Parathyroid adenoma (tissue), 2 donors: ENCODE data around the gene SLC9A9.

Experiments
- H2AFZ ChIP-seq: fragments of 300-600 bp; sonication (generic); one replicate; pipeline ENCODE4 v1.7.0; 2017; ENCODE audit warnings: antibody characterized with exemption, mild to moderate bottlenecking
- H3K27ac ChIP-seq: fragments of 300-600 bp; sonication (generic); one replicate; pipeline ENCODE4 v1.7.0; 2017
- H3K27me3 ChIP-seq: fragments of 300-600 bp; sonication (generic); one replicate; pipeline ENCODE4 v1.7.0; 2017; ENCODE audit warnings: low read length; ENCODE audit not compliant: control insufficient read depth, insufficient read depth
- H3K36me3 ChIP-seq: fragments of 300-600 bp; sonication (generic); one replicate; pipeline ENCODE4 v1.7.0; 2017; ENCODE audit warnings: low read length; ENCODE audit not compliant: control insufficient read depth, insufficient read depth
- H3K4me1 ChIP-seq: fragments of 300-600 bp; sonication (generic); one replicate; pipeline ENCODE4 v1.7.0; 2017; ENCODE audit warnings: control low read depth
- H3K4me2 ChIP-seq: fragments of 300-600 bp; sonication (generic); one replicate; pipeline ENCODE4 v1.7.0; 2017; ENCODE audit warnings: low read length
- H3K4me3 ChIP-seq: fragments of 300-600 bp; sonication (generic); one replicate; pipeline ENCODE4 v1.7.0; 2017; ENCODE audit warnings: low read depth, low read length
- H3K79me2 ChIP-seq: fragments of 300-600 bp; sonication (generic); one replicate; pipeline ENCODE4 v1.7.0; 2017; ENCODE audit warnings: control low read depth
- H3K9ac ChIP-seq: fragments of 300-600 bp; sonication (generic); one replicate; pipeline ENCODE4 v1.7.0; 2017; ENCODE audit warnings: mild to moderate bottlenecking
- H3K9me3 ChIP-seq: fragments of 300-600 bp; sonication (generic); one replicate; pipeline ENCODE4 v1.7.0; 2017; ENCODE audit warnings: low read length; ENCODE audit not compliant: control insufficient read depth
- TF ChIP-seq, protein P1 (sequence below): fragments of 300-600 bp; sonication (generic); IDR thresholded peaks from one replicate; pipeline ENCODE4 v1.7.0; 2017; ENCODE audit warnings: antibody characterized with exemption, mild to moderate bottlenecking
- donor health status: primary hyperparathyroidism.

Gene SLC9A9

DNA sequence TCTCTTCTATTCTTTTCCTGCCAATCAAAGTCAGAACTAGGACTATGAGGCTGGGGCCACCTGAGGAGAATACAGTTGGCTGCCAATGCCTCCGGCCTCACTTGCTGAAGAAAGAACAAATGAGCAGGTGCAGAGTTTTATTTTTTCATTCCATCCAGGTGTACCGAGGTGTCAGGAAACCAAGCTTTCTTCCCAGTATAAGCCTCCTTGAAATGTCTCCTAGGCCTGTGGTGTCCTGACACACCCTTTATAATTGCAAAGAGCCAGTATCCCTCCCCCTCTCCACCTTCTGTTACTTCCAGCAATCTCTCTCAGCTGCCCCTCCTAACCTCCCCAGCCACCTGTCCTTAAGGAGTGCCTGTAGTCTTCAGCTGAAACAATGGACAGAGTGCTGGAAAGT is 127.9 kb downstream of the SLC9A9 start:
- Histone ChIP-seq H3K27ac (no peak overlapping the region), H3K79me2 (no peaks in the 10 kb centered on the region), H3K4me1 (no peaks in the 10 kb centered on the region), H3K4me3 (no peak overlapping the region), H3K36me3 (no peaks in the 10 kb centered on the region), H2AFZ (no peak overlapping the region), H3K9me3 (no peaks in the 10 kb centered on the region), H3K4me2 (no peak overlapping the region), H3K27me3 (no peaks in the 10 kb centered on the region), H3K9ac (no peak overlapping the region)
- TF ChIP-seq, protein P1, sequence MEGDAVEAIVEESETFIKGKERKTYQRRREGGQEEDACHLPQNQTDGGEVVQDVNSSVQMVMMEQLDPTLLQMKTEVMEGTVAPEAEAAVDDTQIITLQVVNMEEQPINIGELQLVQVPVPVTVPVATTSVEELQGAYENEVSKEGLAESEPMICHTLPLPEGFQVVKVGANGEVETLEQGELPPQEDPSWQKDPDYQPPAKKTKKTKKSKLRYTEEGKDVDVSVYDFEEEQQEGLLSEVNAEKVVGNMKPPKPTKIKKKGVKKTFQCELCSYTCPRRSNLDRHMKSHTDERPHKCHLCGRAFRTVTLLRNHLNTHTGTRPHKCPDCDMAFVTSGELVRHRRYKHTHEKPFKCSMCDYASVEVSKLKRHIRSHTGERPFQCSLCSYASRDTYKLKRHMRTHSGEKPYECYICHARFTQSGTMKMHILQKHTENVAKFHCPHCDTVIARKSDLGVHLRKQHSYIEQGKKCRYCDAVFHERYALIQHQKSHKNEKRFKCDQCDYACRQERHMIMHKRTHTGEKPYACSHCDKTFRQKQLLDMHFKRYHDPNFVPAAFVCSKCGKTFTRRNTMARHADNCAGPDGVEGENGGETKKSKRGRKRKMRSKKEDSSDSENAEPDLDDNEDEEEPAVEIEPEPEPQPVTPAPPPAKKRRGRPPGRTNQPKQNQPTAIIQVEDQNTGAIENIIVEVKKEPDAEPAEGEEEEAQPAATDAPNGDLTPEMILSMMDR: no peak

DNA sequence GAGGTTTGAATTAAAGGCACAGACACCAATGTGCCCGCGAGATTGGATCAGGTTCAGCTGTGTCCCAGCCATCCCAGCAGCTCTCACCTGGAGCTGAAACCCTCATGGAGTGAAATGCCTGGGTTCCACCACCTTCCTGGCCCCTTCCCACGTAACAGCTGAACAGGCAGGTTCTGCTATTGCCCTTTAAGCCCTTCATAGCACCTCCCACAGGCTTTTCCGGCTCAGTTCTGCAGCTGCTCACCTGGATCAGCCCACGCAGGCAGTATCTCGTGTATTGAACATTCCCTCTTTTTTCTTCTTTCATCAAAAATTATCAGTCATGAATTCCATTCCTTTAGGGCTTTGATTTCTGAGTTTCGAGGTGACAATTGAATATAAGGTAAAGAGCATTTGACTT is 129.8 kb downstream of the SLC9A9 start:
- Histone ChIP-seq H3K4me1 (no peaks in the 10 kb centered on the region), H3K9me3 (no peaks in the 10 kb centered on the region), H3K79me2 (no peaks in the 10 kb centered on the region), H2AFZ (no peak overlapping the region), H3K9ac (no peak overlapping the region), H3K4me3 (no peak overlapping the region), H3K36me3 (no peaks in the 10 kb centered on the region), H3K4me2 (no peak overlapping the region), H3K27me3 (no peaks in the 10 kb centered on the region), H3K27ac (no peak overlapping the region)
- TF ChIP-seq, protein P1: no peak

DNA sequence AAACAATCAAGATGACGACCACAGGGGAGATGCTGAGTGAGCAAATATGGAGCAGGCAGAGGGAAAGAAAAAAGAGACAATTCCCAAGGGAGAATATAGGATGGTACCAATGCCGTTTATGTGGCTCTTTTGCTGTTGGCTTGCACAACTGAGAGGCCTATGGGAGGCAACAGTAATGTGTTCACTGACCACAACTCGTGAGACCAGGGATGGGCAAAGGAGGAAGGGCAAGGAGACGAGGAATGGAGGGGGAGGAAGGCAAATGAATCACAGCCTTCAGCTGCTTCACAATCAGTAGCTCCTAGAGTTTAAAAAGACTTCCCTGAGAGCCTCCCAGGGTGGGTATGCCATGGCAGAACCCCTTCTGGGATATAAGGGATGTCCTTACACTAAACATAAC is 131.5 kb downstream of the SLC9A9 start:
- H3K36me3 ChIP-seq: peaks cover 3% of the 10 kb centered on the region
- H3K9me3 ChIP-seq: no peaks in the 10 kb centered on the region
- no peak overlapping the region for H3K4me2 ChIP-seq
- H3K4me1 ChIP-seq: no peaks in the 10 kb centered on the region
- H3K9ac ChIP-seq: no peak overlapping the region
- no peak overlapping the region for H3K27ac ChIP-seq
- H3K27me3 ChIP-seq: no peaks in the 10 kb centered on the region
- H3K4me3 ChIP-seq: no peak overlapping the region
- no peak overlapping the region for H2AFZ ChIP-seq
- H3K79me2 ChIP-seq: no peaks in the 10 kb centered on the region
- TF ChIP-seq, protein P1: no peak

DNA sequence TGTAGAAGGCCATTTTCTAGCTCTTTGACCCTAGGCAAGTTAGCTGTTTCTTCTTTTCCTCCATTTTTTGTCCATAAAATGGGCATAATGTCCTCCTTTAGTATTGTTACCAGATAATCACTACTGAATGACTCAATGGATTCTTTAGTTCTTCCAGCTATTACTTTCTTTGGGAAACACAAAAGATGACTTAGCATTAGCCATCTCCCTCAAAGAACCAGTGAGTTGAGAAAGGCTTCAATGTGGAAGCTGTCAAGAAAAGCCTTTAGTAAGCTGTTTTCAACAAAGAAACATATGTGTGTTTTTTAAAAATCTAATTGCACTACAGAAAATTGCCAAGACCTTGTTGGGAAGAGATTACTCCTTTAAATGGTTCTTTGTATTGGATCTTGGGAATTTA is 135.7 kb downstream of the SLC9A9 start:
- H2AFZ ChIP-seq: no peak overlapping the region
- no peaks in the 10 kb centered on the region for H3K27me3 ChIP-seq
- H3K27ac ChIP-seq: no peak overlapping the region
- no peak overlapping the region for H3K4me3 ChIP-seq
- peaks cover 3% of the 10 kb centered on the region for H3K36me3 ChIP-seq
- TF ChIP-seq, protein P1: no peak
- no peaks in the 10 kb centered on the region for H3K4me1 ChIP-seq
- no peaks in the 10 kb centered on the region for H3K9me3 ChIP-seq
- no peaks in the 10 kb centered on the region for H3K79me2 ChIP-seq
- no peak overlapping the region for H3K9ac ChIP-seq
- H3K4me2 ChIP-seq: no peak overlapping the region

DNA sequence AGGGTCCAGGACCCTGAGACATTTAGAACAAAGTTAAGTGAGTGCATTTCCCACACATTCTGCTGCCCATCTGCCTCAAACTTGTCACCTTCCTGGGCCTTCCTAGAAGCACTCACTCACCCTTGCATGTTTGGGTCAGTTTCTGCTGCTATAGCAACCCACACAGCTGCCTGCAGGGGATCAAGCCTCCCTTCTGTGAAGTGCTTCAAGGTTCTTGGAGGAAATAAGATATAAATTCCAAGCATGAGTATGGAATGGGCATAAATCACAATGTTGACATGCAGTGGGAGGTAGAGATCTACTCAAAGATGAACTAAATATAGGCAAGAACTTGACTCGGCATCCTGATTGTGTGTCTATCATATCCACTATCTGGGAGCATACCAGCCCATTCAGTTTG is 140.4 kb downstream of the SLC9A9 start:
- Histone ChIP-seq H3K27me3 (no peaks in the 10 kb centered on the region), H3K27ac (no peak overlapping the region), H3K36me3 (peaks cover 3% of the 10 kb centered on the region), H3K4me1 (no peaks in the 10 kb centered on the region), H3K4me3 (no peak overlapping the region), H3K4me2 (no peak overlapping the region), H3K79me2 (no peaks in the 10 kb centered on the region), H2AFZ (no peak overlapping the region), H3K9ac (no peak overlapping the region), H3K9me3 (no peaks in the 10 kb centered on the region)
- TF ChIP-seq, protein P1: no peak
